Panc1 (cell line): ENCODE results near the gene POLR1C. TPM values are rescaled to one million over a fixed set of nuclear protein-coding genes. Genes with fewer than 3 reads are reported as not detected.

ENCODE experiments used
- ATAC-seq: fragments of 200-7000 bp; cut with Tn5 transposase; 2 replicates; pipeline ENCODE4 v1.9.1; 2020; ENCODE audit warnings: mild to moderate bottlenecking, moderate library complexity
- BruUV-seq: library from RNA; stranded (reverse); fragments of 400-500 nt; replicated peaks from 2 replicates; lab custom pipeline; 2021; lab: Mats Ljungman, UMichigan
- CTCF ChIA-PET: fragments of 300-600 bp; sonication (Branson Sonifier 250); formaldehyde crosslinking; loops from one replicate; lab custom pipeline; 2022; ENCODE audit warnings: antibody characterized with exemption; lab: Charles Lee
- POLR2A ChIA-PET: fragments of 300-600 bp; sonication (Branson Sonifier 250); formaldehyde crosslinking; loops from one replicate; lab custom pipeline; 2022; ENCODE audit warnings: antibody characterized with exemption; lab: Charles Lee
- DNase-seq: peaks from one replicate; pipeline ENCODE4 v3.0.0-alpha.2; 2010; ENCODE audit warnings: low read depth, low spot score
- H3K27ac ChIP-seq: 2 replicates; pipeline ENCODE4 v1.5.1; 2011; ENCODE audit warnings: mild to moderate bottlenecking, low read length, inconsistent platforms
- H3K27me3 ChIP-seq: fragments of 200-500 bp; sonication (Bioruptor generic); 2 replicates; pipeline ENCODE4 v1.6.0; 2014; ENCODE audit warnings: low read length, inconsistent platforms; ENCODE audit not compliant: control insufficient read depth, insufficient read depth
- H3K36me3 ChIP-seq: fragments of 200-500 bp; sonication (Bioruptor generic); 2 replicates; pipeline ENCODE4 v1.5.1; 2014; ENCODE audit warnings: inconsistent platforms, mild to moderate bottlenecking, low read length, moderate library complexity; ENCODE audit not compliant: control insufficient read depth, insufficient read depth
- H3K4me1 ChIP-seq: 2 replicates; pipeline ENCODE4 v1.5.1; 2011; ENCODE audit warnings: inconsistent platforms, mild to moderate bottlenecking, low read length, moderate library complexity; ENCODE audit not compliant: control insufficient read depth, insufficient read depth
- H3K4me3 ChIP-seq, 2 experiments: 2 replicates each; pipeline ENCODE4 v1.5.1; 2011 to 2012; ENCODE audit warnings: low read depth in 2 of 2, low read length in 2 of 2, mild to moderate bottlenecking in 2 of 2, inconsistent platforms in 1 of 2, moderate library complexity in 1 of 2
- H3K9me3 ChIP-seq: fragments of 200-500 bp; sonication (Bioruptor generic); 2 replicates; pipeline ENCODE4 v1.5.1; 2014; ENCODE audit warnings: low read depth, mild to moderate bottlenecking, inconsistent platforms, low read length, moderate library complexity; ENCODE audit not compliant: control insufficient read depth, insufficient read depth
- POLR2AphosphoS5 ChIP-seq: IDR thresholded peaks from 2 replicates; pipeline ENCODE4 v1.6.1; 2012; ENCODE audit warnings: mild to moderate bottlenecking, low read depth, low read length, moderate library complexity
- SIN3A ChIP-seq: IDR thresholded peaks from 2 replicates; pipeline ENCODE4 v1.6.1; 2012; ENCODE audit warnings: low read depth, mild to moderate bottlenecking, low read length, moderate library complexity, borderline replicate concordance; ENCODE audit not compliant: insufficient read depth
- TCF7L2 ChIP-seq: IDR thresholded peaks from 2 replicates; pipeline ENCODE4 v1.6.1; 2011; ENCODE audit warnings: mild to moderate bottlenecking, low read depth, low read length, inconsistent platforms
- in situ Hi-C: cut with HindIII; loops from 2 replicates; pipeline ENCODE4 v1.10.0; 2016; ENCODE audit warnings: low sequenced_read_pairs, low pct_unique_long_range_greater_than_20kb
- intact Hi-C: fragments of 100-400 bp; cut with micrococcal nuclease; formaldehyde crosslinking; loops from one replicate; pipeline ENCODE4 v1.10.0; 2022; ENCODE audit not compliant: unreplicated experiment
- total RNA-seq: library from RNA; stranded (reverse); gene quantifications from one replicate; pipeline ENCODE4 v1.2.1, GENCODE V29; 2021; ENCODE audit not compliant: unreplicated experiment
- TF ChIP-seq, protein P1 (sequence below): fragments of 450-650 bp; IDR thresholded peaks from 2 replicates; pipeline ENCODE4 v1.5.1; 2017; ENCODE audit warnings: mild to moderate bottlenecking
- TF ChIP-seq, protein P2 (sequence below), 2 experiments: IDR thresholded peaks; 2 replicates each; pipeline ENCODE4 v1.6.1; 2011 to 2012; ENCODE audit warnings: low read depth in 2 of 2, control low read depth in 1 of 2, low read length in 1 of 2, mild to moderate bottlenecking in 1 of 2, moderate library complexity in 1 of 2; ENCODE audit not compliant: insufficient read depth in 1 of 2

Gene POLR1C
- total RNA-seq, 1 experiment from 2014 or later, result 65.1 TPM

DNA sequence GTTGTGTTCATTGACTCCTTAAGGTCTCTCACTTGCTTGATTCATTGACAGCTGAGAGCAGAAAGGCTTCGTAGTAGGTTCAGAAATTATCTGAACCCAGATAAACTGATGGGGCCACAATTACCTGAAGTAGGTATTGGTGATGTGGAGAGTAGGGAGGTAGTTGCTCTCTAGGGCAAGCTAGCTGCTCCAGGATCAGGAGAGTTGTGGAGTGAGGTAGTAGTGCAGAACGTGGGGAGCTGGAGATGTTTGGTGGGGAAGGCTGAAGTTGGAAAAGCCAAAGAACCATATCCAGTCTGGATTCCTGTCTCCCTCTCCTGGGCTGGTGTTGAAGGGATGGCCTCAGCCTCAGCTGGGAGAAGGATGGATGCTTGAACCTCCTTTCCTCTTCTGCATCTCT lies 23.7 kb upstream of the POLR1C start:
- intact Hi-C loops, result no loop called here

DNA sequence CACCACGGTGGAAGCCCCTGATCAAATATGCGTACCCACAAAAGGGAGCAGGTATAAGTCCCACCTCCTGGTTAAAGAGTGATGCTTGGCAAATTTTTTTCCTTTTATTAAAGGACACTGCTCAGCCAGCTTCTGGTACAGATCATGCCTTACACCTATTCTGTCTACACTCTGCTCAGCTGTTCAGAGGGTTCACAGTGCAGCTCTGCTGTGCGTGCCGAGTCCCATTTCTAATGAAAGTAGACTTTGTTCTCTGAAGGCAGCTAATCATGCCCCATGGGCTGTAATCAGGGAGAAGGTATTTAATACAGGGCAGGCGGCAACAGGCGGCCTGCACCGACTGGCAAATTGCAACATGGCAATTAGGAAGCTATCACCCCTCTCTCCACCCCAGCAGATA lies 23.1 kb upstream of the POLR1C start:
- no peaks in the 10 kb centered on the region for H3K27me3 ChIP-seq
- H3K4me3 ChIP-seq, result no peak overlapping the region
- ATAC-seq, result no peak
- BruUV-seq, result no TSS peak
- H3K36me3 ChIP-seq, result no peaks in the 10 kb centered on the region
- H3K27ac ChIP-seq, result no peak overlapping the region
- H3K9me3 ChIP-seq, result no peaks in the 10 kb centered on the region
- intact Hi-C loops, result no loop called here
- CTCF ChIA-PET, result interaction anchor here (0.5 kb wide), 1 partner anchor 35 kb away, joined by 3 read pairs; no protein-coding TSS in a partner anchor
- in situ Hi-C loops, result no loop called here
- peaks cover 19% of the 10 kb centered on the region for H3K4me1 ChIP-seq
- POLR2A ChIA-PET, result interaction anchor here (0.6 kb wide), 1 partner anchor 322 kb away, joined by 3 read pairs; no protein-coding TSS in a partner anchor
- TF ChIP-seq POLR2AphosphoS5 (no peak), SIN3A (no peak), TCF7L2 (no peak)
- TF ChIP-seq, protein P1, sequence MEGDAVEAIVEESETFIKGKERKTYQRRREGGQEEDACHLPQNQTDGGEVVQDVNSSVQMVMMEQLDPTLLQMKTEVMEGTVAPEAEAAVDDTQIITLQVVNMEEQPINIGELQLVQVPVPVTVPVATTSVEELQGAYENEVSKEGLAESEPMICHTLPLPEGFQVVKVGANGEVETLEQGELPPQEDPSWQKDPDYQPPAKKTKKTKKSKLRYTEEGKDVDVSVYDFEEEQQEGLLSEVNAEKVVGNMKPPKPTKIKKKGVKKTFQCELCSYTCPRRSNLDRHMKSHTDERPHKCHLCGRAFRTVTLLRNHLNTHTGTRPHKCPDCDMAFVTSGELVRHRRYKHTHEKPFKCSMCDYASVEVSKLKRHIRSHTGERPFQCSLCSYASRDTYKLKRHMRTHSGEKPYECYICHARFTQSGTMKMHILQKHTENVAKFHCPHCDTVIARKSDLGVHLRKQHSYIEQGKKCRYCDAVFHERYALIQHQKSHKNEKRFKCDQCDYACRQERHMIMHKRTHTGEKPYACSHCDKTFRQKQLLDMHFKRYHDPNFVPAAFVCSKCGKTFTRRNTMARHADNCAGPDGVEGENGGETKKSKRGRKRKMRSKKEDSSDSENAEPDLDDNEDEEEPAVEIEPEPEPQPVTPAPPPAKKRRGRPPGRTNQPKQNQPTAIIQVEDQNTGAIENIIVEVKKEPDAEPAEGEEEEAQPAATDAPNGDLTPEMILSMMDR, result no peak
- no peak for DNase-seq

More for the DNA sequence above, 23.7 kb upstream of the POLR1C start:
- DNase-seq (no peak), ATAC-seq (no peak)
- Histone ChIP-seq H3K36me3 (no peaks in the 10 kb centered on the region), H3K4me3 (no peak overlapping the region), H3K27ac (no peak overlapping the region), H3K9me3 (no peaks in the 10 kb centered on the region), H3K4me1 (peaks cover 19% of the 10 kb centered on the region), H3K27me3 (no peaks in the 10 kb centered on the region)
- in situ Hi-C loops, result no loop called here
- CTCF ChIA-PET, result interaction anchor here (0.5 kb wide), 1 partner anchor 35 kb away, joined by 3 read pairs; no protein-coding TSS in a partner anchor
- POLR2A ChIA-PET, result interaction anchor here (0.6 kb wide), 1 partner anchor 322 kb away, joined by 3 read pairs; no protein-coding TSS in a partner anchor
- no peak for TF ChIP-seq TCF7L2
- no TSS peak for BruUV-seq

DNA sequence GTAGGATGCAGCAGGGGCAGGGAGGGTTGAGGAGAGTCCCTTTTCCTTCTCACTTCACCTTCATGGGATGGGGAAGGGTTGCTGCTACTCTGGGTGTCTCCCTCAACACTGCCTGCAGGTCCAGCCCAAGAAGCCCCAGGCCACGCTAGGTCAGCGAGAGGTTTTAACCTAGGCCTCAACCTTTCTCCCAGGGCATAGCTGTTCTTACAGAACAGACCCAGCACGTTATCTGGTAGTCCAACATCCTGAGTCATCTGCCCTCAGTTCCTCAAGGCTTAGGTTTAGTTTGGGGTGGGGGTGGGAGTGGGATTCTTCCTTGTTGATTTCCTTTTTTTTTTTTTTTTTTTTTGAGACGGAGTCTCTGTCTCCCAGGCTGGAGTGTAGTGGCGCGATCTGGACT lies 22.6 kb upstream of the POLR1C start:
- in situ Hi-C loops (no loop called here), intact Hi-C loops (no loop called here)
- Histone ChIP-seq H3K36me3 (no peaks in the 10 kb centered on the region), H3K4me3 (no peak overlapping the region), H3K27me3 (no peaks in the 10 kb centered on the region), H3K9me3 (no peaks in the 10 kb centered on the region), H3K4me1 (peaks cover 19% of the 10 kb centered on the region), H3K27ac (no peak overlapping the region)
- ChIA-PET CTCF (no interaction called here), POLR2A (no interaction called here)
- no peak for TF ChIP-seq SIN3A
- TF ChIP-seq, protein P2, sequence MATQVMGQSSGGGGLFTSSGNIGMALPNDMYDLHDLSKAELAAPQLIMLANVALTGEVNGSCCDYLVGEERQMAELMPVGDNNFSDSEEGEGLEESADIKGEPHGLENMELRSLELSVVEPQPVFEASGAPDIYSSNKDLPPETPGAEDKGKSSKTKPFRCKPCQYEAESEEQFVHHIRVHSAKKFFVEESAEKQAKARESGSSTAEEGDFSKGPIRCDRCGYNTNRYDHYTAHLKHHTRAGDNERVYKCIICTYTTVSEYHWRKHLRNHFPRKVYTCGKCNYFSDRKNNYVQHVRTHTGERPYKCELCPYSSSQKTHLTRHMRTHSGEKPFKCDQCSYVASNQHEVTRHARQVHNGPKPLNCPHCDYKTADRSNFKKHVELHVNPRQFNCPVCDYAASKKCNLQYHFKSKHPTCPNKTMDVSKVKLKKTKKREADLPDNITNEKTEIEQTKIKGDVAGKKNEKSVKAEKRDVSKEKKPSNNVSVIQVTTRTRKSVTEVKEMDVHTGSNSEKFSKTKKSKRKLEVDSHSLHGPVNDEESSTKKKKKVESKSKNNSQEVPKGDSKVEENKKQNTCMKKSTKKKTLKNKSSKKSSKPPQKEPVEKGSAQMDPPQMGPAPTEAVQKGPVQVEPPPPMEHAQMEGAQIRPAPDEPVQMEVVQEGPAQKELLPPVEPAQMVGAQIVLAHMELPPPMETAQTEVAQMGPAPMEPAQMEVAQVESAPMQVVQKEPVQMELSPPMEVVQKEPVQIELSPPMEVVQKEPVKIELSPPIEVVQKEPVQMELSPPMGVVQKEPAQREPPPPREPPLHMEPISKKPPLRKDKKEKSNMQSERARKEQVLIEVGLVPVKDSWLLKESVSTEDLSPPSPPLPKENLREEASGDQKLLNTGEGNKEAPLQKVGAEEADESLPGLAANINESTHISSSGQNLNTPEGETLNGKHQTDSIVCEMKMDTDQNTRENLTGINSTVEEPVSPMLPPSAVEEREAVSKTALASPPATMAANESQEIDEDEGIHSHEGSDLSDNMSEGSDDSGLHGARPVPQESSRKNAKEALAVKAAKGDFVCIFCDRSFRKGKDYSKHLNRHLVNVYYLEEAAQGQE (IDR thresholded peaks at IDR 0.05; ENCODE audit: insufficient read depth in 1 of 2, low read depth in 2 of 2, low read length in 1 of 2), result no peak
- TF ChIP-seq, protein P1, result no peak
- TF ChIP-seq TCF7L2, result no peak
- no peak for TF ChIP-seq POLR2AphosphoS5
- ATAC-seq (no peak), DNase-seq (no peak)
- no TSS peak for BruUV-seq
